Measurements from ENCODE around the gene PTPRR. TPM values are rescaled to one million over a fixed set of nuclear protein-coding genes. Genes with fewer than 3 reads are reported as not detected.

Gene PTPRR
- total RNA-seq, 1 donor from 2014 or later = not detected

- no peak for DNase-seq (ENCODE audit: low spot score)
- intact Hi-C loops (cut with micrococcal nuclease) = no loop called here
- H3K27ac Mint-ChIP-seq = no peak overlapping the region
- no peak overlapping the region for H3K4me3 Mint-ChIP-seq
- no peaks in the 10 kb centered on the region for H3K36me3 Mint-ChIP-seq (ENCODE audit: low read depth)
- H3K4me1 Mint-ChIP-seq (ENCODE audit: low read depth) = no peaks in the 10 kb centered on the region
- H3K9me3 Mint-ChIP-seq = no peaks in the 10 kb centered on the region
- peaks cover 2% of the 10 kb centered on the region for H3K27me3 Mint-ChIP-seq (ENCODE audit: insufficient read depth)
Measured at GRCh38 chr12:70666364-70666763, 254.2 kb downstream of the PTPRR start.

- intact Hi-C loops (cut with micrococcal nuclease) = no loop called here
- DNase-seq (ENCODE audit: low spot score) = no peak
- peaks cover 2% of the 10 kb centered on the region for H3K27me3 Mint-ChIP-seq (ENCODE audit: insufficient read depth)
- H3K4me3 Mint-ChIP-seq = no peak overlapping the region
- H3K9me3 Mint-ChIP-seq = no peaks in the 10 kb centered on the region
- no peaks in the 10 kb centered on the region for H3K4me1 Mint-ChIP-seq (ENCODE audit: low read depth)
- H3K27ac Mint-ChIP-seq = no peak overlapping the region
- H3K36me3 Mint-ChIP-seq (ENCODE audit: low read depth) = no peaks in the 10 kb centered on the region
Measured at GRCh38 chr12:70664465-70664881, 256.1 kb downstream of the PTPRR start.

GRCh38 chr12:70663838-70664237 is 256.7 kb downstream of the PTPRR start:
- Mint-ChIP-seq H3K9me3 (no peaks in the 10 kb centered on the region), H3K4me1 (ENCODE audit: low read depth) (no peaks in the 10 kb centered on the region), H3K27ac (no peak overlapping the region), H3K4me3 (no peak overlapping the region), H3K27me3 (ENCODE audit: insufficient read depth) (peaks cover 2% of the 10 kb centered on the region), H3K36me3 (ENCODE audit: low read depth) (no peaks in the 10 kb centered on the region)
- intact Hi-C loops (cut with micrococcal nuclease) = no loop called here
- no peak for DNase-seq (ENCODE audit: low spot score)

- intact Hi-C loops (cut with micrococcal nuclease) = no loop called here
- H3K27ac Mint-ChIP-seq = no peak overlapping the region
- no peaks in the 10 kb centered on the region for H3K9me3 Mint-ChIP-seq
- H3K36me3 Mint-ChIP-seq (ENCODE audit: low read depth) = no peaks in the 10 kb centered on the region
- DNase-seq (ENCODE audit: low spot score) = no peak
- H3K27me3 Mint-ChIP-seq (ENCODE audit: insufficient read depth) = peaks cover 2% of the 10 kb centered on the region
- no peaks in the 10 kb centered on the region for H3K4me1 Mint-ChIP-seq (ENCODE audit: low read depth)
- H3K4me3 Mint-ChIP-seq = no peak overlapping the region
Measured at GRCh38 chr12:70661466-70662161, 258.9 kb downstream of the PTPRR start.

- no peak for DNase-seq (ENCODE audit: low spot score)
- Mint-ChIP-seq H3K27me3 (ENCODE audit: insufficient read depth) (peaks cover 2% of the 10 kb centered on the region), H3K4me3 (no peak overlapping the region), H3K9me3 (no peaks in the 10 kb centered on the region), H3K36me3 (ENCODE audit: low read depth) (no peaks in the 10 kb centered on the region), H3K27ac (no peak overlapping the region), H3K4me1 (ENCODE audit: low read depth) (no peaks in the 10 kb centered on the region)
- intact Hi-C loops (cut with micrococcal nuclease) = no loop called here
Measured at GRCh38 chr12:70660620-70661219, 259.8 kb downstream of the PTPRR start.

- H3K4me1 Mint-ChIP-seq (ENCODE audit: low read depth) = no peaks in the 10 kb centered on the region
- intact Hi-C loops (cut with micrococcal nuclease) = no loop called here
- no peak for DNase-seq (ENCODE audit: low spot score)
- H3K27me3 Mint-ChIP-seq (ENCODE audit: insufficient read depth) = peaks cover 2% of the 10 kb centered on the region
- H3K36me3 Mint-ChIP-seq (ENCODE audit: low read depth) = no peaks in the 10 kb centered on the region
- no peaks in the 10 kb centered on the region for H3K9me3 Mint-ChIP-seq
- no peak overlapping the region for H3K27ac Mint-ChIP-seq
- H3K4me3 Mint-ChIP-seq = no peak overlapping the region
Measured at GRCh38 chr12:70660002-70660604, 260.4 kb downstream of the PTPRR start.

GRCh38 chr12:70659077-70659606 is 261.4 kb downstream of the PTPRR start:
- no peaks in the 10 kb centered on the region for H3K9me3 Mint-ChIP-seq
- H3K27ac Mint-ChIP-seq = no peak overlapping the region
- no peak for DNase-seq (ENCODE audit: low spot score)
- no peaks in the 10 kb centered on the region for H3K36me3 Mint-ChIP-seq (ENCODE audit: low read depth)
- H3K4me1 Mint-ChIP-seq (ENCODE audit: low read depth) = no peaks in the 10 kb centered on the region
- no peaks in the 10 kb centered on the region for H3K27me3 Mint-ChIP-seq (ENCODE audit: insufficient read depth)
- intact Hi-C loops (cut with micrococcal nuclease) = no loop called here
- H3K4me3 Mint-ChIP-seq = no peak overlapping the region

GRCh38 chr12:70657616-70658286 is 262.8 kb downstream of the PTPRR start:
- intact Hi-C loops (cut with micrococcal nuclease) = no loop called here
- H3K27ac Mint-ChIP-seq = no peak overlapping the region
- no peaks in the 10 kb centered on the region for H3K4me1 Mint-ChIP-seq (ENCODE audit: low read depth)
- H3K27me3 Mint-ChIP-seq (ENCODE audit: insufficient read depth) = peaks cover 7% of the 10 kb centered on the region
- no peak for DNase-seq (ENCODE audit: low spot score)
- H3K4me3 Mint-ChIP-seq = no peak overlapping the region
- no peaks in the 10 kb centered on the region for H3K9me3 Mint-ChIP-seq
- no peaks in the 10 kb centered on the region for H3K36me3 Mint-ChIP-seq (ENCODE audit: low read depth)

GRCh38 chr12:70652451-70652850 is 268.1 kb downstream of the PTPRR start:
- H3K27ac Mint-ChIP-seq = no peak overlapping the region
- peaks cover 7% of the 10 kb centered on the region for H3K27me3 Mint-ChIP-seq (ENCODE audit: insufficient read depth)
- H3K36me3 Mint-ChIP-seq (ENCODE audit: low read depth) = no peaks in the 10 kb centered on the region
- no peak overlapping the region for H3K4me3 Mint-ChIP-seq
- DNase-seq (ENCODE audit: low spot score) = no peak
- no peaks in the 10 kb centered on the region for H3K9me3 Mint-ChIP-seq
- intact Hi-C loops (cut with micrococcal nuclease) = no loop called here
- no peaks in the 10 kb centered on the region for H3K4me1 Mint-ChIP-seq (ENCODE audit: low read depth)

GRCh38 chr12:70648831-70649230 is 271.7 kb downstream of the PTPRR start:
- no peak overlapping the region for H3K4me3 Mint-ChIP-seq
- no peak for DNase-seq (ENCODE audit: low spot score)
- peaks cover 5% of the 10 kb centered on the region for H3K4me1 Mint-ChIP-seq (ENCODE audit: low read depth)
- no peak overlapping the region for H3K27ac Mint-ChIP-seq
- intact Hi-C loops (cut with micrococcal nuclease) = no loop called here
- H3K9me3 Mint-ChIP-seq = no peaks in the 10 kb centered on the region
- H3K27me3 Mint-ChIP-seq (ENCODE audit: insufficient read depth) = peaks cover 7% of the 10 kb centered on the region
- H3K36me3 Mint-ChIP-seq (ENCODE audit: low read depth) = no peaks in the 10 kb centered on the region

- Mint-ChIP-seq H3K27ac (no peak overlapping the region), H3K4me1 (ENCODE audit: low read depth) (peaks cover 5% of the 10 kb centered on the region), H3K4me3 (no peak overlapping the region), H3K36me3 (ENCODE audit: low read depth) (no peaks in the 10 kb centered on the region), H3K27me3 (ENCODE audit: insufficient read depth) (peaks cover 4% of the 10 kb centered on the region), H3K9me3 (no peaks in the 10 kb centered on the region)
- DNase-seq (ENCODE audit: low spot score) = no peak
- intact Hi-C loops (cut with micrococcal nuclease) = no loop called here
Measured at GRCh38 chr12:70648191-70648590, 272.3 kb downstream of the PTPRR start.

- Mint-ChIP-seq H3K27ac (no peak overlapping the region), H3K9me3 (no peaks in the 10 kb centered on the region), H3K36me3 (ENCODE audit: low read depth) (no peaks in the 10 kb centered on the region), H3K4me3 (no peak overlapping the region), H3K4me1 (ENCODE audit: low read depth) (peaks cover 5% of the 10 kb centered on the region), H3K27me3 (ENCODE audit: insufficient read depth) (no peaks in the 10 kb centered on the region)
- DNase-seq (ENCODE audit: low spot score) = no peak
- intact Hi-C loops (cut with micrococcal nuclease) = no loop called here
Measured at GRCh38 chr12:70646850-70647249, 273.7 kb downstream of the PTPRR start.
